Activated B cell treated with CpG ODN at 0.5 μM for 24 hours (primary cell): ENCODE measurements around the gene SSR3. TPM values are rescaled to one million over a fixed set of nuclear protein-coding genes. Genes with fewer than 3 reads are reported as not detected.

Source experiments
- ATAC-seq: fragments of 200-7000 bp; cut with Tn5 transposase; one replicate; pipeline ENCODE4 v1.10.0; 2021; ENCODE audit warnings: low read depth, mild to moderate bottlenecking, moderate library complexity
- CTCF ChIA-PET: fragments of 350-600 bp; sonication (Branson Sonifier 250); formaldehyde crosslinking; loops from one replicate; lab custom pipeline; 2021; ENCODE audit warnings: antibody characterized with exemption; lab: Charles Lee
- POLR2A ChIA-PET: fragments of 350-600 bp; sonication (Branson Sonifier 250); formaldehyde crosslinking; loops from one replicate; lab custom pipeline; 2021; ENCODE audit warnings: antibody characterized with exemption; lab: Charles Lee
- DNase-seq: peaks from one replicate; pipeline ENCODE4 v3.0.0; 2022
- H3K27ac Mint-ChIP-seq: one replicate; pipeline ENCODE4 v1.8.0; 2020; ENCODE audit warnings: mixed read lengths
- H3K27me3 Mint-ChIP-seq: one replicate; pipeline ENCODE4 v1.8.0; 2021; ENCODE audit warnings: mixed read lengths
- H3K36me3 Mint-ChIP-seq: one replicate; pipeline ENCODE4 v1.8.0; 2021; ENCODE audit warnings: low read depth, mixed read lengths
- H3K4me1 Mint-ChIP-seq: one replicate; pipeline ENCODE4 v1.8.0; 2021; ENCODE audit warnings: mixed read lengths
- H3K4me3 Mint-ChIP-seq: one replicate; pipeline ENCODE4 v1.8.0; 2020; ENCODE audit warnings: mild to moderate bottlenecking, mixed read lengths
- H3K9me3 Mint-ChIP-seq: one replicate; pipeline ENCODE4 v1.8.0; 2020; ENCODE audit warnings: mixed read lengths
- CTCF ChIP-seq: fragments of 200-600 bp; IDR thresholded peaks from one replicate; pipeline ENCODE4 v1.8.0; 2022; ENCODE audit warnings: antibody characterized with exemption, mild to moderate bottlenecking
- intact Hi-C: fragments of 100-400 bp; cut with micrococcal nuclease; formaldehyde crosslinking; loops from one replicate; pipeline ENCODE4 v1.15.1; 2024
- total RNA-seq: library from RNA; stranded (reverse); gene quantifications from 2 replicates; pipeline ENCODE4 v1.2.3, GENCODE V29; 2022

Gene SSR3
- total RNA-seq, 1 donor from 2014 or later: 64.3 TPM

- Mint-ChIP-seq H3K27ac (no peak overlapping the region), H3K36me3 (no peaks in the 10 kb centered on the region), H3K27me3 (no peaks in the 10 kb centered on the region), H3K9me3 (peaks cover 3% of the 10 kb centered on the region), H3K4me3 (no peak overlapping the region), H3K4me1 (peaks cover 9% of the 10 kb centered on the region)
- ATAC-seq: no peak
- POLR2A ChIA-PET: no interaction called here
- intact Hi-C loops: no loop called here
- no peak for DNase-seq
- CTCF ChIA-PET: no interaction called here
- no peak for TF ChIP-seq CTCF
Observed at GRCh38 chr3:156587760-156588069, 32.8 kb upstream of the SSR3 start.

GRCh38 chr3:156586905-156587759 lies 32.2 kb upstream of the SSR3 start:
- Mint-ChIP-seq H3K27ac (no peak overlapping the region), H3K9me3 (peaks cover 3% of the 10 kb centered on the region), H3K27me3 (no peaks in the 10 kb centered on the region), H3K4me3 (no peak overlapping the region), H3K4me1 (peaks cover 9% of the 10 kb centered on the region), H3K36me3 (no peaks in the 10 kb centered on the region)
- ChIA-PET POLR2A (no interaction called here), CTCF (interaction anchor here (1.0 kb wide), 1 partner anchor 77 kb away, joined by 3 read pairs; no protein-coding TSS in a partner anchor)
- no peak for TF ChIP-seq CTCF
- intact Hi-C loops: no loop called here
- DNase-seq: no peak
- ATAC-seq: no peak

GRCh38 chr3:156583469-156583868 lies 28.6 kb upstream of the SSR3 start:
- H3K27ac Mint-ChIP-seq: peak overlapping the region; percentile 22
- ATAC-seq: no peak
- TF ChIP-seq CTCF: no peak
- DNase-seq: no peak
- H3K27me3 Mint-ChIP-seq: no peaks in the 10 kb centered on the region
- no peak overlapping the region for H3K4me3 Mint-ChIP-seq
- H3K9me3 Mint-ChIP-seq: no peaks in the 10 kb centered on the region
- no peaks in the 10 kb centered on the region for H3K36me3 Mint-ChIP-seq
- ChIA-PET CTCF (no interaction called here), POLR2A (no interaction called here)
- intact Hi-C loops: no loop called here
- H3K4me1 Mint-ChIP-seq: peaks cover 6% of the 10 kb centered on the region

- Mint-ChIP-seq H3K27ac (no peak overlapping the region), H3K9me3 (no peaks in the 10 kb centered on the region), H3K4me1 (peaks cover 6% of the 10 kb centered on the region), H3K4me3 (no peak overlapping the region), H3K36me3 (no peaks in the 10 kb centered on the region), H3K27me3 (no peaks in the 10 kb centered on the region)
- POLR2A ChIA-PET: no interaction called here
- DNase-seq: no peak
- no peak for ATAC-seq
- TF ChIP-seq CTCF: no peak
- intact Hi-C loops: no loop called here
- CTCF ChIA-PET: no interaction called here
Observed at GRCh38 chr3:156582532-156583183, 27.7 kb upstream of the SSR3 start.

- Mint-ChIP-seq H3K36me3 (no peaks in the 10 kb centered on the region), H3K27me3 (no peaks in the 10 kb centered on the region), H3K9me3 (no peaks in the 10 kb centered on the region), H3K27ac (no peak overlapping the region), H3K4me3 (no peak overlapping the region), H3K4me1 (peaks cover 6% of the 10 kb centered on the region)
- intact Hi-C loops: no loop called here
- DNase-seq (no peak), ATAC-seq (no peak)
- no peak for TF ChIP-seq CTCF
- ChIA-PET CTCF (no interaction called here), POLR2A (no interaction called here)
Observed at GRCh38 chr3:156581954-156582353, 27.0 kb upstream of the SSR3 start.
